ENCODE data around the gene ENOSF1.
"Not testable (repeated sequence)": the region's sequence is repeated elsewhere in the genome, so short reads cannot be mapped to it uniquely, and the experiment has no call there.

The ENOSF1 gene

DNA sequence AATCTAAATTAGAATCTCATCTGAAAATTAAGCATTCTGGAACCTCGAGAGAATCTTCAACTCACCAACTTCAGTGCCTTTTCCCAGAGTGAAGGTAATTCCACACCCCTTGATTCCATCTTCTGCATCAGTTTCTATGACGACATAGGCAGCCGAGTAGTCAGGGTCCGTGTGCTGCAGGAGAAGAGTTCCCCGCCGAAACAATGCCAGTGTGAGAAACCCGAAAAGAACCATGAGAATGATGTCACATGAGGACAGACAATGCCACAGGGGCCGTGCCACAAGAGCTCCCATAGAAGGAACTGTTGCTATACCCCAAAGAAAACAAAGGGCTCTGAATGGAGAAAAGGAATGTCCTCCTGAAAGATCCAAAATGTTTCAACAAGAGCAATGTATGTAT lies 6.0 kb downstream of the ENOSF1 start:
- no peak for DNase-seq (ENCODE audit: low read depth)

DNA sequence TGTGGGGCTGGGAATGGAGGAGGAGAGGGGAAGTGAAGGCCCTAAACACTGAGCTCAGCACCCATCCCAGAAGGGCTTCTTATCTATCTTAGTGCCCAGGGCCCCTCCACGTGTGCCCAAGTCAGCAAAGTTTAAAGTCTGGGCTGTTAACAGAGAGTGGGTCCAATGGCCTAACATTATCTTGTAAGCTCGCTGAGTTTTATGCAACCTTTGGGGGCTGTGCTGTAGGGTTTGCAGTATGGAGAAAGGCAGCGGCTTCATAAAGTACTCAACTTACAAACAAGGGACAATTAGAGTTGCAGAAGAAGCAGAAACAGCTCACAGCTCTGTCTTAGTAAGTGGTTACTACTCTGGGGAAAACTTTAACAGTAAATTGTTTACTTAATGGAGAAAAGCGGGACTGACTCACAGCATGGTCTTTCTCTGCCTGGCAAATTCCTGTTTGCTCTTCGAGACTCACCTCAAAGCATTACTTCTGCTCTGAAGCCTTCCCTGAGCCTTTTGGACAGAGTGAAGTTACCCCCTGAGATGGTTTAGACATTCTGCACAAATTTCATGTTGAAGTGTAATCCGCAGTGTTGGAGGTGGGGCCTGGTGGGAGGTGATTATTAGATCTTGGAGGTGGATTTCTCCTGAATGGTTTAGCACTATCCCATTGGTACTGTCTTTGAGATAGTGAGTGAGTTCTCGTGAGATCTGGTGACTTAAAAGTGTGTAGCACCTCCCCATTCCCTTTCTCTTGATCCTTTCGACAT lies 9.0 kb downstream of the ENOSF1 start:
- DNase-seq (ENCODE audit: low read depth), result no peak

DNA sequence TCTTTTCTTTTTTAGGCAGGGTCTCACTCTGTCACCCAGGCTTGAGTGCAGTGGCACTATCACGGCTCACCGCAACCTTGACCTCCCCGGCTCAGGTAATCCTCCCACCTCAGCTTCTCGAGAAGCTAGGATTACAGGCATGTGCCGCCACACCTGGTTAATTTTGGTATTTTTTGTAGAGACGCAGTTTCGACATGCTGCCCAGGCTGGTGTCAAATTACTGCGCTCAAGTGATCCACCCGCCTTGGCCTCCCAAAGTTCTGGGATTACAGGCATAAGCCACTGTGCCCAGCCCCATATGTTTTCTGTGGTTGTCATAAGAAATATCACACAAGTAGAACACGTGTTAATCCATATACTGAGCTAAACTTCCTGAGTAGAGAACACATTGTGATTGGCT lies 14.6 kb downstream of the ENOSF1 start:
- no peak for DNase-seq (ENCODE audit: low read depth)

DNA sequence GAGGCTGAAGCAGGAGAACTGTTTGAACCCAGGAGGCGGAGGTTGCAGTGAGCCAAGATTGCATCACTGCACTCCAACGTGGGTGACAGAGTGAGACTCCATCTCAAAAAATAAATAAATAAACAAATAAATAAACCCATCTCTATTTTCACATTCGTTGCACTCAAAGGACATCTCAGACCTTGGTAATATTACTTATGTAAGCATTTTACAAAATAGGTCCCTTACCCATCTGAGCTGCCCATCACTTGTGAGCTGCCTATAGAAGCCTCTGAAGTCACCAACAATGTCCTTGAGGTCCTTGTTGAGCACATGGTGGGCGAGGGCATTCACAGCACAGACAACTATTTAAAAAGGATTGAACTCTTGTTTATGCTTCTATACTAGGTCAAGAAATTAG lies 15.4 kb downstream of the ENOSF1 start:
- no peak for DNase-seq (ENCODE audit: low read depth)

DNA sequence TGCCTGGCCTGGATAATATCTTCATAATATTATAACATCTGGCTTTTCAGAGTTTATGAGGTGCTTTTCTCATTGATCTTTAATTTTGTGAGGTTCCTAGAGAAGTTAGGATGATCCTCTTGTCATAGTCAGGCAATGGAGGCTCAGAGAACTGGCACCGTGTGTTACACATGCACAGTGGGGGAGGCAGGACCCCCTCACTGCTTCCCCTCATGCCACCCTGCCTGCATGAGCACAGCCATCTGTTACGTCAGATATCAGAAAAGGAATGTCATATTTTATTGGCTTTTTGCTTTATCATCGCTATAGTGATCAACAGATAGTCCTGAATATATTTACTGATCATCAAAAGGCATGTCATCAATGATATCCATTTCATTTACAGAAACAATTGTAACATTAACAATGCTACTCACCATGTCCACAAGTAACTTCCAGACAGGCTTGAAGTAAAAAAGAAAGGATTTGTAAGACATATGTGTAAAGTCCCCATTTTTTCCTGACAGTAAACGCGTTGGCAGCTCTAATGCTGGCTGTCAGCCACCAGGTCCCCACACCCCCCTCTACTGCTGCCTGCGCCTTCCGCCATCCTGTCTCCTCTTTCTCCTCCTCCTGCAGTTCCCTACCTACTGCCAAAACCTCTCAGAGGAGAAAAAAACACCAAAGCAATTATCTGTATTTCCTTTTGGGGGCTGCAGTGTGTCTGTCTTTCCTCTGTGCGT lies 18.8 kb downstream of the ENOSF1 start:
- DNase-seq (ENCODE audit: low read depth), result no peak

DNA sequence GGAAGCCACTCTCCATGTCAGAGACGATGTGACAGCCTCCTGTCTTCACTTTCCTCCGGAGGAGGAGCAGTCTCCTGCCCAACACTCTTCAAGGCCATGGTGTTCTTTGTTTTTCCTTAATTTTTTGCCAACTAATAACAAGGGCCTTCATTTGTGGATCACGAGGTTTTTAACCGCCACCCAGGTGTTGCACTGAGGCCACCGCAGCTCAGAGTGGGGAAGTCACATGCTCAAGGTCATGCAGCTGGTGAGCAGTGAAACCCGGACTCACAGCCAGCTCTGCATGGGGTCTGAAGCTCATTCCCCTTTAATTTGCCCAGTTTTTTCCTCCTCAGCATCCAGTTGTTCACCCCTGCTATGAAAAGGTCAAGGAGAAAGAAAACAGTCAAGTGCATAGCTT lies 19.6 kb downstream of the ENOSF1 start:
- DNase-seq (ENCODE audit: low read depth), result no peak

DNA sequence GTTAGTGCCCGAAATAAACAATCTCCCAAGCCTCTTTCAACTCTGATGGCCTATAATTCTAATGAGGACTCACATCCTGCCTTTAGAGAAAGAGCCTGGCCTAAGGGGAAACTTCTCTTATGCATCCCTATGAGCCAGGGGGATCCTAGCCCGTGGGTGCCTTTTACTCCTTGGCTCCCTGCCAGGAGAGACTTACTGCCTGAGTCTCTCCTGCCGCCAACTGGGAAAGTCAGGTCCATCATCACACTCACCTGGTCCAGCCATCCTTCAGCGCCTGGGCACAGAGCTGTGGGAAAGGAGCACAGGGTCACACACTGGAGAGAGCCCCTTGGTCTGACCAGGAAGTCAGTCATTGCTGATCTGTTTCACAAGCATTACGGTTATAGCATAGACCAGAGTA lies 24.1 kb downstream of the ENOSF1 start:
- DNase-seq (ENCODE audit: low read depth), result no peak

DNA sequence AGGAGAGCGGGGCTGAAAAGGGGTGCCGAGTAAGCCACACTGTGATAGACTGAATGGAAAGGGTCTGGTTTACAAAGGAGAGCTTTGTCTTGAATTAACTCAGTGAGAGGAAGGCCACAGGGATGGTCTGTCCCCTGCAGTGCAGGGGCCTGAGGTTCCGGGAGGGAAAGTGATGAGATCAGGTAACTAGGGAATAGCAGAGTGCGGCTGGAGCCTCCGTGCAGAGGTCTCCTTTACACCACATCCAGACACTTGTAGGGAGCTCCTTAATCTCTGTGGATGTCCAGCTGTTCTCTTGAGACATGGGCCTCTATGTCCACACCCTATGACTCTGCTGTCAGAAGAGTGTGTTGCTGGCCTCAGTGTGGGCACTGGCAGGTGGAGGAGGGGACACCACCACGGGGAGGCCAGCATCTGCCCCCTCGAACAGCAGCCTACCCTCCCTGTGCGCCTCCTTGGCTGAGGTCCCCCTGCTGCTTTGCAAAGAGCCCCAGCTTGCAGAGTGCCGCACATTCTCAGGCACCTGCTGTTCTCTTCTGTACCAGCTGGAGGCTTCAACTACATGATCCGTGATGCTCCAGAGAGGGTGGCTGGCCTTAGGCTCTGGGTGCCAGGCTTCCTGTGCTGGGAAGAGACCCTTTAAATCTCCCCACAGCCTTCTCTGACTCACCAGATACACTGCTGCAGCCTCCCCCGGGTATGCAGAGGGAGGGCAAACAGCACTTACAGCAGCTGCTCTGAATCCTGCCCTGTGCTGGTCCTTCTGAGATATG lies 25.9 kb downstream of the ENOSF1 start:
- no peak for DNase-seq (ENCODE audit: low read depth)

DNA sequence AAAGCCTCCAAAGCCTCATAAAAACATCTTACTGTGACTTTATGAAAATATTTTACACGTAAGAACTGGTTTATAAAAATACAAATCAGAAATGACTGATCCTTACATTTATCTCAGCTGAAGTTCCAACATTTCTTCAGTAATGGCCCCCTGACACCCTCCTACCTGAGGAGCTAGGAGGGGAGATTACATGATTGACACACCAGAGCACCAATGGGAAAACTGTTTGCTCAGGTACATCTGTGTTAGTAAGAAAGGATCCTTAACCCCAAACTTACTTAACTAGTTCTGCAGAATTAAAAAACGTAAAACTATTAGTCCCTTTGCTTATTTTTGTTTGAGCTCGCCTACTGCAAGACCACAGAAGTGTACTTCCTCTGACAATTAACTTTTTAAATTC lies 27.0 kb downstream of the ENOSF1 start:
- DNase-seq (ENCODE audit: low read depth), result no peak

DNA sequence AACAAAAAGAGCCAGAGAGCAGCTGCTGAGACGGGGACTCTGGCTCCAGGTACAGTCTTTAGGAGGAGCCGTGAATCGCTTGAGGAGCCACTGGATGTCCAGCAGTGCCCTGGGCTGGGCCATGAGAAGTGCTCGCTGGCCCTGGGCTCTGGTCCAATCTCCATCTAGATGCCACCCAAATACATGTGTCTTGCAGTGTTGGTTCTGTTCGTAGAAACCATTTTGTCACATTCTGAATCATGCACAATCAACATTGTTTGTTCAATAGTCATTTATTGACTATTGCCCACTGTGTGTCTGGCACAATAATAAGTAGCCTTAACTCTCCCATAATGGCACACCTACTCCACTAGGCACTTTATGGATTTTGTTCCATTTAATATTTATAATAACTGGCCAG lies 28.9 kb downstream of the ENOSF1 start:
- DNase-seq (ENCODE audit: low read depth), result no peak

DNA sequence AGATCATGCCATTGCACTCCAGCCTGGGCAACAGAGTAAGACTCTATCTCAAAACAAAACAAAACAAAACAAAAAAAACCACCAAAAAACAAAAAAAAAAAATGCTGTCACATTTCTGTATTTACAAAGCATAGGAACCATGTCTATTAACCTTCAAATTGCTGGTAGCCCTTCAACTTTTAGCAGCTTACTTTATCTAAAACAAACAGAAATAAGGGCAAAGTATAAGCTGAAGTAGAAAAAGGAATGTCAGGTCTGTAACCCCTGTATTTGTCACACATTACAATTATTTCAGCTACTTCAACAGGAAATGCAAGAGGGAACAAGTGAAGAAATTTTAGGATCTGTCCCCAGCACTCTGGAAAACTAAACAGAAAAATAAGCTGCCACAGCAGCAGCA lies 29.6 kb downstream of the ENOSF1 start:
- DNase-seq (ENCODE audit: low read depth), result no peak

DNA sequence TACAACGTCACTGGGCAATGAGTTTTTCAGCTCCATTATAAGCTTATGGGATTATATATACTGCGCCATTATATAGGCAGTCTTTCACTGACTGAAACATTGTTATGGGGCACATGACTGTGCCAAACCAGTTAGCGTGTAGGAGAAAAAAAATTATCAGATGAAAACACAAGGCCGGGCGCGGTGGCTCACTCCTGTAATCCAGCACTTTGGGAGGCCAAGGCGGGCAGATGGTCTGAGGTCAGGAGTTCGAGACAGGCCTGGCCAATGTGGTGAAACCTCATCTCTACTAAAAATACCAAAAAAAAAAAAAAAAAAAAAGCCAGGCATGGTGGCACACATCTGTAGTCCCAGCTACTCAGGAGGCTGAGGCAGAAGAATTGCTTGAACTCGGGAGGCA lies 30.0 kb downstream of the ENOSF1 start:
- DNase-seq (ENCODE audit: low read depth), result not testable (repeated sequence)

DNA sequence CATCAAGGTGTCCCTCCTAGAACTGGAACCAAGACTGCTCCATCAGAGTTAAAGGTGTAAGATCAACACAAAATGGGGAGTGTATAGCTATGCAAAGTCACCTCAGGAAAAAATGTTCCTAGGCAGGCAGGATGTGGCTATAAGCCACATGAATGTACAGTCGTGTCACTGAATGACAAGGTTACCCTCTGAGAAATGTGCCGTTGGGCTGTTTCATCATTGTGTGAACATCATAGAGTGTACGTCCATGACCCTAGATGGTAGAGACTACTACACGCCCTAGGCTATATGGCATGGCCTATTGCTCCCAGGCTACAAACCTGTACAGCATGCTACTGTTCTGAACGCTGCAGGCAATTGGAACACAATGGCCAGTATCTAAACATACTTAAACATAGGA lies 30.4 kb downstream of the ENOSF1 start:
- no peak for DNase-seq (ENCODE audit: low read depth)

DNA sequence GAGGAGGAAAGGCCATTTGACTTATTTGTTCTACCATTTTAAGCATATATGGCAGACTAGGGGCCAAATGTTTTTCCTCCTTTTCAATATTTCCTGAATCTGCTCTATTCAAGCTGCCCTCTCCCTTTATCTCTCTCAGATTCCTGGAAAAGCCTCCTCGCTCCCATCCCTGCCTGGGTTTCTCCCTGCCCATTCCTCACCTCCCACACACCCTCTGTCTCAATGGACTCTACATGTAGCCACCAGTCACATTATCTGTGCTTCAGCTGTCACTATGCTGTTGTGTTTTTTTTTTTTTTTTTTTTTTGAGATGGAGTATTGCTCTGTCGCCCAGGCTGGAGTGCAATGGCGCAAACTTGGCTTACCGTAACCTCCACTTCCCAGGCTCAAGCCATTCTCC lies 32.0 kb downstream of the ENOSF1 start:
- no peak for DNase-seq (ENCODE audit: low read depth)

DNA sequence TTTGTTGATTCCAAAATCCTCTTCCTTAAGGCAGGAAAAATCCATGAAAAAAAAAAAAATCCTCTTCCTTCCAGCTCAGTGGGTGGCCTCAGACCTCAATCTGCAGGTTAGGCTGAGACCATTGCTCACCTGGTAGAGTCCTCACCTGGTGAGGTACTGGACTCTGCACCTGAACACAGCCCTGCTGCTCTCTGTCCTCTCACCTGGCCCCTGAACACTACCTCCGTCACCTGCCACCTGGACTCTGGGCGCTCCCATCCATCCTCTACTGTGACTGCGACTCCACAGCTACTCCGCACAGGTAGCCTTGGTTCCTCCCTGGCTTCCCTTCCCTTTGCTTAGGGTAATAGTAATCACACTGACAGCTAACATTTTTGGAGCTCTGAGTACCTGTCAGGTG lies 32.9 kb downstream of the ENOSF1 start:
- no peak for DNase-seq (ENCODE audit: low read depth)

DNA sequence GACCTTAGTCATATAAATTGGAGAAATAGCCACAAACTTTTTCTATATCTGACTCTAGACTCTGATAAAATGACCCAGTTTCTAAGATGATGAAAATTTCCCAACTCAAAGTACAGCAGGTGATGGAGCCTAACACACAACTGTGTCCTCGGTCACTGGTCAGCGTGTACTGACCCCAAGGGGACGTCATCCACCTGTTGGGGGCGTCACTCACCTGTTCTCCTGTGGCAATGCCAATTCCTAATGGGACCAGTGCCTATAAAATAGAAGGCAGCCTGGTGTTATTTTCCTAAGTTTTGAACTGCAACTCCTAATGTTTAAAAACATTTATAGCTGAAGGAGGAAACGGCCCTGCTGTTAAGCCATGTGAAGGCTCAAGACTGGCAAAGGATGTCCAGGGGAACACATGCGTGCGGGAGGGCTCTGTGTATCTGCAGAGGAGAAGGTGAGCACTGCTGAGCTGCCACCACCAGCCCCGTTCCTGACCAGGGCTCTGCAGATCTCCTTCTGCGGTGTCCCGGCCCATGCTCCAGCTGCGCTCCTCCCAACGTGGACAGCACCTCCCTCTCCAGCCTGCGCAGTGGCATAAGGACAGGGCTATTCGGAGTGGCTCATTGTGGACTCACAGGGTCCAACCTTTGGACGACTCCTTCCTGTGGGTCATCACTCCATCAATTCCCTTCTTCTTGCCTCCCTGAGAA lies 33.8 kb downstream of the ENOSF1 start:
- no peak for DNase-seq (ENCODE audit: low read depth)

DNA sequence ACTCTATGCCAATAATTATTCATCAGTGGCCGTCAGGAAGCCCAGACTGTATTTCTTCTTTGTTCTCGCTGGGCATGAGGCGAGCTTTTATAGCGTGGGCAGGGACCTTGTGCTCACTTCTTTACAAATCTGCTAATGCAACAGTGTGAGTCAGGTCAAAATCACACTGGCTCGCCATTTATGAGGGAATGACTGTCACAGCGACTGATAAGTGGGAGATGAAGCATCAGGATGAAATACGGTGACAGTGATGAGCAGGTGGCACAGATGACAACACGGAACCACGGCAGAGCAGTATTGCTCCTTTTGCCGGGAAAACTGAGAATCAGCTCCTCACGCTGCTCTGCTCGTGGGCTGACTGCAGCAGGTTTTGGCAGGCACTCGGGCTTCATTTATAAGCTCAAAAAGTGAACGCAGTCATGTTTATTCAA lies 34.5 kb downstream of the ENOSF1 start:
- DNase-seq (ENCODE audit: low read depth), result no peak

DNA sequence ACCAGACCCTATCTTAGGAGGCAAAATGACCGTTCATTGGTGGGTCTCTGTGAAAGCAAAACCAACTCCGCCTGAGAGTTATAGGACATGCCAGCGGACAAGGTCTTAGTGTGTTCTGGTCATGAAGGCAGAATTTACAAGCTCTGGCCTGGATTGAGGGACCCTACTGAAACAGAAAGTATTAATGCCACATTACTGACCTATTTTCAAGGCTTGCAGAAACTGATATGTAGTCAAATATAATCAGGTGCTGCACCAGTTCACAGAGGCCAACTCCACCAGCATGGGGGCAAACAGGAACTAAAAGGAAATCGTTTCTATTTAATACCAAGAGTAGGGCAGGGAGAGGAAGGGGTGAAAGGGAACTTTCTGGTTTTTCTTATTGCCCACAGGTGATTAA lies 35.3 kb downstream of the ENOSF1 start:
- no peak for DNase-seq (ENCODE audit: low read depth)

DNA sequence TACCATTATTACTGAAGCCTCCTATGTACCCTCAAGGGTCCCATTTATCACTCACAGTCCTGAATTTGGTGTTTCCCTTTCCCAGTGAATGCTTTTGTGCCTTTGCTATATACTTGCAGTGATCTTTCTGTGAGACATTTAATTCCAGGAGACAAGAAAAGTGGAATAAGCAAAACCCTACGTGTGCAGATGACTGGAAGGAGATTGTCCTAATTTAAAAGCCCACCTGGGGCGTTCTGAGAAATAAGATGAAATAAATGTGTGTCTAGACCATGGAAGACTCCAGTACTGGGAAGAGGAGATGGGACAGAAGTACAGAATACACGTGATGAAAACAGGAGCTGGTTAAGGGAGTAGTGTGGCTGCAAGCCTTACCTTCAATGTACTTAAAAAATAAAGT lies 35.7 kb downstream of the ENOSF1 start:
- DNase-seq (ENCODE audit: low read depth), result no peak

DNA sequence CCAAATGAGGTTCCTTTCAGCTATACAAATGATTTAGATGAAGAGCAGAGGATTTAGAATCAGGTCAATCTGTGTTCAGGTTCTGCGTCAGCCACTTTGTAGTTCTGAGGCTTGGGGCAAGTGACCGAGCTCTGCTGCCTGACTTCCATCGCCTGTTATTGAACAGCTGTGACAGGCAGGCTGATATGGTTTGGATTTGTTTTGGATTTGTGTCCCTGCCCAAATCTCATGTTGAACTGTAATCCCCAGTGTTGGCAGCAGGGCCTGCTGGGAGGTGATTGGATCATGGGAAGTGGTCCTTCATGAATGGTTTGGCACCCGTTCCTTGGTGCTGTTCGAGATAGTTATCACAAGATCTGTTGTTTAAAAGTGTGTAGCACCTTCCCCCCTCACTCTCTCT lies 36.4 kb downstream of the ENOSF1 start:
- DNase-seq (ENCODE audit: low read depth), result no peak

DNA sequence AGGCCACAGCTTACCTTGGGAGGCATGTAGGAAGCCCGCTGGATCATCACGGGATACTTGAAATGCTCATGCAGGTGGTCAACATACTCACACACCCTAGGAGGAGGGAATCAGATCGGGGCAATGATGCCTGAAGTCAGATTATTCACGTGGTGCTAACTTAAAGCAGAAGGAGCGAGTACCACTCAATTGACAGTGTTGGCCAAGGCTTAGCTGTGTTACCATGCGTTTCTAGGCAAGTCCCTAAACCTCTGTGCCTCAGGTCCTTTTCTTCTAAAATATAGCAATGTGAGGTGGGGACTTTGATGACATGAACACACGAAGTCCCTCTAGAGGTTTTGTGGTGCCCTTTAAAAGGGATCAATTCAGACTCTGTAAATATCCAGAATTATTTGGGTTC lies 37.1 kb downstream of the ENOSF1 start:
- no peak for DNase-seq (ENCODE audit: low read depth)

DNA sequence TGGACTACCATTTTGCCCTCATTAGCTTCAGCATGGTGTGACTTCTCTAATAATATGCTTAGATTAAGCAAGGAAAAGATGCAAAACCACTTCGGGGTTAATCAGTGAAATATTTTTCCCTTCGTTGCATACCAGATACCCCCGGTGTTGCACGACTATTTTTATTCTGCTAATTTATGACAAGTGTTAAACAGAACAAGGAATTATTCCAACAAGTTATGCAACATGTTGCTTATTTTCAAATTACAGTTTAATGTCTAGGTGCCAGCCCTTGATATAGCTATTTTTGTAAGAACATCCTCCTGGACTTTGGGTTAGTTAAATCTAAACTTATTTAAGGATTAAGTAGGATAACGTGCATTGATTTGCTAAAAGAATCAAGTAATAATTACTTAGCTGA lies 38.7 kb downstream of the ENOSF1 start:
- DNase-seq (ENCODE audit: low read depth), result no peak

DNA sequence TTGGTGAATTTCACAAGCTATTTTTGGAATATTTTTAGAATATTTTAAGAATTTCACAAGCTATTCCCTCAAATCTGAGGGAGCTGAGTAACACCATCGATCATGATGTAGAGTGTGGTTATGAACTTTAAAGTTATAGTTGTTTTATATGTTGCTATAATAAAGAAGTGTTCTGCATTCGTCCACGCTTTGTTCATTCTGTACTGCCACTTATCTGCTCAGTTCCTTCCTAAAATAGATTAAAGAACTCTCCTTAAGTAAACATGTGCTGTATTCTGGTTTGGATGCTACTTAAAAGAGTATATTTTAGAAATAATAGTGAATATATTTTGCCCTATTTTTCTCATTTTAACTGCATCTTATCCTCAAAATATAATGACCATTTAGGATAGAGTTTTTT lies 39.1 kb downstream of the ENOSF1 start:
- DNase-seq (ENCODE audit: low read depth), result no peak

Data from stimulated activated CD4-positive, alpha-beta T cell treated with anti-CD3 and anti-CD28 coated beads, Interleukin-2, amount 100 ng/mL, for 4 hours (primary cell).